Measurements from ENCODE around the gene AR. TPM values are rescaled to one million over a fixed set of nuclear protein-coding genes. Genes with fewer than 3 reads are reported as not detected.

Gene AR
- total and polyA plus RNA-seq, 2 of the 13 experiments (the other 11 are each of a cell fraction or from before 2014, with no cell fraction given), result not detected

GRCh38 chrX:67613366-67613765, 69.5 kb downstream of the AR start:
- TF ChIP-seq GABPA (IDR thresholded peaks at IDR 0.05; ENCODE audit: low read depth, low read length) (no peak), GABPA (CRISPR knock-in tag; IDR thresholded peaks at IDR 0.05; ENCODE audit: low read depth) (no peak), ZMYM4 (CRISPR knock-in tag; IDR thresholded peaks at IDR 0.05) (no peak), TFDP1 (CRISPR knock-in tag; IDR thresholded peaks at IDR 0.05; ENCODE audit: borderline replicate concordance) (no peak), ZNF501 (CRISPR knock-in tag; IDR thresholded peaks at IDR 0.05) (no peak), ZNF724P (CRISPR knock-in tag; IDR thresholded peaks at IDR 0.05; ENCODE audit: borderline replicate concordance) (no peak), MATR3 (CRISPR knock-in tag; IDR thresholded peaks at IDR 0.05) (no peak), ZNF704 (CRISPR knock-in tag; IDR thresholded peaks at IDR 0.05; ENCODE audit: borderline replicate concordance) (no peak)
- in situ Hi-C loops (cut with HindIII; ENCODE audit: extremely low pct_ligation_motif_present, low pct_unique_long_range_greater_than_20kb), result no loop called here
- no peak overlapping the region for H2AFZ ChIP-seq (ENCODE audit: low read length)
- H3K9ac ChIP-seq (ENCODE audit: insufficient read depth, low read depth, low read length), result no peak overlapping the region
- ChIA-PET CTCF (ENCODE audit: low intra/inter-chr PET ratio, low total read pairs) (no interaction called here), POLR2A (no interaction called here)
- no peaks in the 10 kb centered on the region for H4K20me1 ChIP-seq (ENCODE audit: insufficient read depth, low read length)
- no peak overlapping the region for H3K27ac ChIP-seq (ENCODE audit: extremely low read length, insufficient read depth, low read length)
- no peaks in the 10 kb centered on the region for H3K27me3 ChIP-seq (ENCODE audit: control insufficient read depth in 1 of 2, insufficient read depth in 2 of 2, low read length in 2 of 2)
- no peaks in the 10 kb centered on the region for H3K79me2 ChIP-seq (ENCODE audit: insufficient read depth, low read length)
- H3K4me3 ChIP-seq (replicated peaks in 1 of 3; ENCODE audit: insufficient read depth in 1 of 3, low read depth in 2 of 3, low read length in 3 of 3), result no peak overlapping the region
- no peak overlapping the region for H3K4me2 ChIP-seq (ENCODE audit: low read depth, low read length)
- no peak for ATAC-seq
- no peak for DNase-seq (ENCODE audit: low spot score)
- H3K36me3 ChIP-seq (replicated peaks in 1 of 2; ENCODE audit: control insufficient read depth in 1 of 2, insufficient read depth in 2 of 2, low read length in 2 of 2), result no peaks in the 10 kb centered on the region
- no peaks in the 10 kb centered on the region for H3K4me1 ChIP-seq (ENCODE audit: insufficient read depth, low read length)
- BruUV-seq (replicated peaks), result no TSS peak
- FAIRE-seq, result no peak
- peaks cover 39% of the 10 kb centered on the region for H3K9me3 ChIP-seq (ENCODE audit: low read length)
- intact Hi-C loops (cut with micrococcal nuclease; ENCODE audit: unreplicated experiment), result no loop called here
